ENCODE results near the gene PIK3R2. TPM values are rescaled to one million over a fixed set of nuclear protein-coding genes. Genes with fewer than 3 reads are reported as not detected.

The PIK3R2 gene
- total RNA-seq, 1 donor from 2014 or later, result 94.7 TPM

DNA sequence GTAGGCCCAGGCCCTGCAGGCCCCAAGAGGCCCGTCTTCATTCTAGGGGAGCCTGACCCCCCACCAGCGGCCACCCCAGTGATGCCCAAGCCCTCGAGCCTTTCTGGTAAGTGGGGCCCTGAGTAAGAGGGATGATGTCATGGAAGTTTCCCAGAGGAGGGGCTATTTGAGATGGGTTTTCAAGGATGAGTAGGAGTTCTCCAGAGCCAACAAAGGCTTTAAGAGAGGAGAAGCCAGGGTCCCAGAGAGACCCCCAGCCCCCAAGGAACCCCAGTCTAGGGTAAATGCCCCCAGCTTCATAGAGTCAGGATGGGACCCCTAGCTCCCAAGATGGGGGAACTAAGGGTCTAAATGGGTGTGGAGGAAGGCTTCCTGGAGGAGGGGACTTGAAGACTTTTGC, 9.1 kb upstream of the PIK3R2 start:
- Mint-ChIP-seq H3K4me1 (no peaks in the 10 kb centered on the region), H3K36me3 (peaks cover 26% of the 10 kb centered on the region), H3K9me3 (peaks cover 3% of the 10 kb centered on the region), H3K27me3 (ENCODE audit: low read depth) (no peaks in the 10 kb centered on the region), H3K27ac (no peak overlapping the region), H3K4me3 (no peak overlapping the region)
- DNase-seq (ENCODE audit: low spot score in 2 of 2, unreplicated experiment in 2 of 2), result no peak
- TF ChIP-seq CTCF (IDR thresholded peaks at IDR 0.05; ENCODE audit: unreplicated experiment), result no peak

DNA sequence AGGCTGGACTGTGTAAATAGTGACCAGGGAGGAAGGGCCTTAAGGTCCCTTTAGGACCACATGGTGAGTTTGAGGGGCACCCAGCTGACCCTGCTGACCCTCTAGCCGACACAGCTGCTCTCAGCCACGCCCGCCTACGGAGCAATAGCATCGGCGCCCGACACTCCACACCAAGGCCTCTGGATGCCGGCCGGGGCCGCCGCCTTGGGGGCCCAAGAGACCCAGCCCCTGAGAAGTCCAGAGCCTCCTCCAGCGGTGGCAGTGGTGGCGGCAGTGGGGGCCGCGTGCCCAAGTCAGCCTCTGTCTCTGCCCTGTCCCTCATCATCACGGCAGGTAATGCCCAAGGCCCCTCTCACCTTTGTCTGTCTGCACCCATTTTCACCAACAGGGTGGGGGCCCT, 8.6 kb upstream of the PIK3R2 start:
- Mint-ChIP-seq H3K4me1 (no peaks in the 10 kb centered on the region), H3K36me3 (peaks cover 24% of the 10 kb centered on the region), H3K9me3 (peaks cover 3% of the 10 kb centered on the region), H3K27ac (no peak overlapping the region), H3K27me3 (ENCODE audit: low read depth) (no peaks in the 10 kb centered on the region), H3K4me3 (no peak overlapping the region)
- DNase-seq (ENCODE audit: low spot score in 2 of 2, unreplicated experiment in 2 of 2), result no peak
- no peak for TF ChIP-seq CTCF (IDR thresholded peaks at IDR 0.05; ENCODE audit: unreplicated experiment)

DNA sequence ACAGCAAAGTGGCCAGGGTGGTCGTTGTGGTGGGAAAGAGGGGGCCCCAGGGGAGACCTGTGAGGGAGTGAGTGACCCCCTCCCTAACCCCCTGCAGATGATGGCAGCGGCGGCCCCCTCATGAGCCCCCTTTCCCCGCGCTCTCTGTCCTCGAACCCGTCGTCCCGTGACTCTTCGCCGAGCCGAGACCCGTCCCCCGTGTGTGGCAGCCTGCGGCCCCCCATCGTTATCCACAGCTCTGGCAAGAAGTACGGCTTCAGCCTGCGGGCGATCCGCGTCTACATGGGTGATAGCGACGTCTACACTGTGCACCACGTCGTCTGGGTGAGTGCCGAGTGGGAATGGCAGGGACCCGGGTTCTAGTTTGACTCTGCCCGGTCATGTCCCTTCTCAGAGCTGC, 8.1 kb upstream of the PIK3R2 start:
- Mint-ChIP-seq H3K9me3 (peaks cover 3% of the 10 kb centered on the region), H3K4me1 (no peaks in the 10 kb centered on the region), H3K27ac (no peak overlapping the region), H3K4me3 (no peak overlapping the region), H3K27me3 (ENCODE audit: low read depth) (no peaks in the 10 kb centered on the region), H3K36me3 (peaks cover 26% of the 10 kb centered on the region)
- no peak for TF ChIP-seq CTCF (IDR thresholded peaks at IDR 0.05; ENCODE audit: unreplicated experiment)
- no peak for DNase-seq (ENCODE audit: low spot score in 2 of 2, unreplicated experiment in 2 of 2)

- Mint-ChIP-seq H3K27ac (no peak overlapping the region), H3K9me3 (peaks cover under 1% of the 10 kb centered on the region), H3K36me3 (peaks cover 23% of the 10 kb centered on the region), H3K4me1 (no peaks in the 10 kb centered on the region), H3K4me3 (no peak overlapping the region), H3K27me3 (ENCODE audit: low read depth) (no peaks in the 10 kb centered on the region)
- TF ChIP-seq CTCF (IDR thresholded peaks at IDR 0.05; ENCODE audit: unreplicated experiment), result no peak
- no peak for DNase-seq (ENCODE audit: low spot score in 2 of 2, unreplicated experiment in 2 of 2)
Measured at GRCh38 chr19:18145391-18145999, 7.5 kb upstream of the PIK3R2 start.

GRCh38 chr19:18147396-18147795, 5.6 kb upstream of the PIK3R2 start:
- no peaks in the 10 kb centered on the region for H3K9me3 Mint-ChIP-seq
- H3K36me3 Mint-ChIP-seq, result peaks cover 18% of the 10 kb centered on the region
- peaks cover 2% of the 10 kb centered on the region for H3K4me1 Mint-ChIP-seq
- no peak overlapping the region for H3K27ac Mint-ChIP-seq
- no peak for TF ChIP-seq CTCF (IDR thresholded peaks at IDR 0.05; ENCODE audit: unreplicated experiment)
- no peaks in the 10 kb centered on the region for H3K27me3 Mint-ChIP-seq (ENCODE audit: low read depth)
- DNase-seq (ENCODE audit: low spot score in 2 of 2, unreplicated experiment in 2 of 2), result no peak
- H3K4me3 Mint-ChIP-seq, result no peak overlapping the region

- H3K4me3 Mint-ChIP-seq, result no peak overlapping the region
Measured at GRCh38 chr19:18149596-18149975, 3.4 kb upstream of the PIK3R2 start.

More at GRCh38 chr19:18149596-18149975, 3.4 kb upstream of the PIK3R2 start:
- H3K36me3 Mint-ChIP-seq, result peaks cover 15% of the 10 kb centered on the region
- TF ChIP-seq CTCF (IDR thresholded peaks at IDR 0.05; ENCODE audit: unreplicated experiment), result no peak
- H3K4me1 Mint-ChIP-seq, result peaks cover 10% of the 10 kb centered on the region
- H3K27ac Mint-ChIP-seq, result no peak overlapping the region
- H3K9me3 Mint-ChIP-seq, result no peaks in the 10 kb centered on the region
- DNase-seq (ENCODE audit: low spot score in 2 of 2, unreplicated experiment in 2 of 2), result no peak
- H3K27me3 Mint-ChIP-seq (ENCODE audit: low read depth), result no peaks in the 10 kb centered on the region

Data from mesothelial cell of epicardium (in vitro differentiated cells).